Urinary bladder (tissue), 4 donors: ENCODE data around the gene ETFA. TPM values are rescaled to one million over a fixed set of nuclear protein-coding genes. Genes with fewer than 3 reads are reported as not detected.

ENCODE experiments used
- DNase-seq: peaks from one replicate; pipeline ENCODE4 v3.0.0-alpha.2; 2015; ENCODE audit errors: extremely low spot score
- H3K27ac ChIP-seq: one replicate; pipeline ENCODE4 v1.5.1; 2013; ENCODE audit warnings: low read depth, mild to moderate bottlenecking, moderate library complexity
- H3K36me3 ChIP-seq: one replicate; pipeline ENCODE4 v1.6.1; 2013; ENCODE audit warnings: mild to moderate bottlenecking, moderate library complexity; ENCODE audit not compliant: insufficient read depth
- H3K4me1 ChIP-seq: one replicate; pipeline ENCODE4 v1.6.1; 2013; ENCODE audit warnings: mild to moderate bottlenecking, moderate library complexity; ENCODE audit not compliant: insufficient read depth
- H3K4me3 ChIP-seq: one replicate; pipeline ENCODE4 v1.5.1; 2013; ENCODE audit warnings: low read depth, low read length
- WGBS: extraction: QIAGEN DNeasy Blood & Tissue Kit; methylation state at CpG from one replicate; pipeline ENCODE4 v1.1.7; 2013; 5-methylcytosine and 5-hydroxymethylcytosine counted together
- polyA plus RNA-seq: library from polyadenylated mRNA; stranded (reverse); fragments of 200-250 nt; gene quantifications from one replicate; pipeline ENCODE4 v1.2.3, GENCODE V29; 2013
- total RNA-seq: library from RNA; depleted of rRNA; stranded (reverse); fragments of >200 nt; gene quantifications from one replicate; pipeline ENCODE4 v1.2.3, GENCODE V29; 2014
- donor health status: healthy with polysubstance abuse.
- donor health status: healthy.

ETFA gene
- total and polyA plus RNA-seq, 2 donors, result 99.8 to 117 TPM

DNA sequence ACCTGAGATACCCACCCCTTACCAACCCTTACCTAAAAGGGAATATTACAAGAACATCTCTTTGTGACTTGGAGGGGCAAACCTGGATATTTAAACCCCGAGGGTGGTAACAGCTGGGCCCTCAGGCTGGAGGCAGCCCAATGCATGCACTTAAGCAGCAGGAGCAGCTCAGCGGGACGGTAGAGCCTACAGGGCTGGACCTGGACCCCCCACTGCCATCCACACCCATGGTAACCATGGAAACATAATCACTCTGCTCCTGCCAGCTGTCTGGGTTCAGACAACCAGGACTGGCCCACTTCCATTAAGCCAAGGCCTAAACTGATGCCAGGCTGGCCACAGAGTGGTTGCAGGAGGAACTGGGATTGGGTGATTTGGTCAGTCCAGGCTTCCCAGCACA is 52.8 kb downstream of the ETFA start:
- Histone ChIP-seq H3K27ac (no peak overlapping the region), H3K4me1 (no peaks in the 10 kb centered on the region), H3K4me3 (no peak overlapping the region), H3K36me3 (peaks cover 5% of the 10 kb centered on the region)
- 73% methylated on average over 3 of the region's 3 CpGs for WGBS
- DNase-seq, result no peak

DNA sequence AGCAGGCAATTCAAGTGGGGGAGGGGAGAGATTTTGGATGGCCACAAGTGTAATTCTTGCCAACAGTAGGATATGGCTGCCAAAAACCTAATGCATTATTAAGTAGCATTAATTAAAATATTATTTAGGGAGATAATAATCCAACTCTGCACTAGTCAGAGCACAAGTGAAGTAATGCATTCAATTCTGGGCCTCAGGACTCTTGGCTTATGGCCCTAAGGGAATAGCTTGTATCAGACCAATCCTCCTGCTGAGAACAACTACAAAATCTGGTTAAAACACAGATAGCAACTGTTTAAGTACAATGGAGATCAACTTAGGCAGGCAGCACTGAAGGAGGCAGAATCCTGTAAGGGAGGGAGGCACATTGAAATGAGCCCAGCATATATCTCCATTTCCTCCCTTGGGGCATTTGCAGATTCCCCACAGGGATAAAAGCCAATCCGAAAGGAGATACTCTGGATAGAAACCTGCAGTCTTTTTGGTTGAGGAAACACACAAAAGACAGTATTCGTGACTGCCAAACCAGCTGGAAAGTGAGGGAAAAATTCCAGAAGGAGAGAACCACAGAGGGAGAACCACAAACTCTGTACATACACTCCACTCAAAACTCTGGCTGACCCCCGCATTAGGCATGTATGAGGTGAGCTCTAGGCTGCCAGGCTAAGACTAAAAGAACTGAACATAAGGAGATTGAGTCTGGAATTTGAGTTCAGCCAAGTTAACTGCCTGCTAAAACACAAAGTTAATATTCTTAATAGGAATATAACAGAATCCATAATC is 57.4 kb downstream of the ETFA start:
- no peak for DNase-seq
- WGBS, result 87% methylated on average over 3 of the region's 3 CpGs
- no peaks in the 10 kb centered on the region for H3K4me1 ChIP-seq
- no peak overlapping the region for H3K27ac ChIP-seq
- H3K4me3 ChIP-seq, result no peak overlapping the region
- peaks cover 2% of the 10 kb centered on the region for H3K36me3 ChIP-seq

DNA sequence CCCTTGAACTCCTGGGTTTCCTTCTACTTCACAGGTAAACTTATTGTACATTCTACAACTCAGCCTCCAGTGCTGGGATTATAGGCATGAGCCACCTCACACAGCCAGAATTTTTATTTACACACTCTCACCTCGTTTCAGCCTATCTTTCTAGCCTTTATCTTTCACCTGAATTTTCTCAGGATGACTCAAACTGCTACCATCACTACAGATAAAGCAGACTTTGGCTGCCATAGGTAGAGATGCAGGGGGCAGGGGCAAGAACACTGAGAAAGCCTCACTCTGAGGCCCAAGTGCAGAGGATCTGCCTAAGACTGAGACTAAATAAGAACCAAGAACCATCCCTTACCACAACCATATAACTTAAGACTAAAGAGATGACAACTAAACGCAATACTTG is 59.0 kb downstream of the ETFA start:
- DNase-seq, result no peak
- no peaks in the 10 kb centered on the region for H3K4me1 ChIP-seq
- 84% methylated on average over 2 of the region's 2 CpGs for WGBS
- no peak overlapping the region for H3K27ac ChIP-seq
- H3K4me3 ChIP-seq, result no peak overlapping the region
- peaks cover 2% of the 10 kb centered on the region for H3K36me3 ChIP-seq

DNA sequence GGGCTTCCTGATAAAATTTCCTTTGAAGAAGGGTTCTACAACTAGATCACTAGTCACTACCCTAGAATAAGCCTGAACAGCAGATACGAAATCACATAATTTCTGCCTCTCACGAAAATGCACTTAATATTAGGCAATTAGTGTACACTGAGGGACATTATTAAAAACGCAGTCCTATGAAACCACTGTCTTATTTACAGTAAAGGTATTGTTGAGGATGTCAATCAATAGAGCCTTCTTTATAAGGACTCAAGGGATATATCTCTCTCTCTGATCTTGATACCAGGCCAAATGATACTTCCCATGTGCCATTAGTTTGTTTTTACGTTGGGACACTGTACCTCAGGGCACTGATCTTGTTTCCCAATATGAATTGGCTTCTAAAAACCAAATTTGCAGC is 59.6 kb downstream of the ETFA start:
- 90% methylated on average over 4 of the region's 4 CpGs for WGBS
- Histone ChIP-seq H3K4me3 (no peak overlapping the region), H3K36me3 (peaks cover 2% of the 10 kb centered on the region), H3K27ac (no peak overlapping the region), H3K4me1 (no peaks in the 10 kb centered on the region)
- DNase-seq, result no peak

DNA sequence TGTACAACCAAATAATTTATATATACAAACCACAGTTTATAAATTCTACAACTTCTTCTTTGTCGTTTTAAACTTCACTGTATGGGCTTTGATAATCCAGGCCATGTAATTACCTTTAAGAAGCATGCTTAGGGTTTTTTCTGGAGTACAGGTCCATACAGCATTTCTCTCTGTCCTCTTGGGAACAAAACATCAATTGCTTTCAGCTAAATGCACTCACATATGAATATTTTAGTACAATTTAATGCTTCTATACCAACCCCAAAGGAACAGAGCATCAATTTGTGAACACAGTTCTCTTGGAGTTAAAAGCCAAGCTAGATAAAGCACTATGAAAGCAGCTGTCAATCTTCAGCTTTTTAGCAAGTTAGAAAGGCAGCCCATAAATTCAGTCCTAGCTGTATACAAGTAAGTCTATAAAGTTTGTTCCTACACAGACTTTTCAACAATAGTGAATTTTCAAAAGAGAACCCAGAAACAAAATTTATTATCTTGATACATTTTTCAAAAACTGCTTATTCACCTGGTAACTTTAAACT is 66.1 kb downstream of the ETFA start:
- Histone ChIP-seq H3K4me3 (no peak overlapping the region), H3K4me1 (no peaks in the 10 kb centered on the region), H3K27ac (no peak overlapping the region), H3K36me3 (no peaks in the 10 kb centered on the region)
- WGBS, result 63% methylated on average over 1 of the region's 1 CpG
- no peak for DNase-seq

DNA sequence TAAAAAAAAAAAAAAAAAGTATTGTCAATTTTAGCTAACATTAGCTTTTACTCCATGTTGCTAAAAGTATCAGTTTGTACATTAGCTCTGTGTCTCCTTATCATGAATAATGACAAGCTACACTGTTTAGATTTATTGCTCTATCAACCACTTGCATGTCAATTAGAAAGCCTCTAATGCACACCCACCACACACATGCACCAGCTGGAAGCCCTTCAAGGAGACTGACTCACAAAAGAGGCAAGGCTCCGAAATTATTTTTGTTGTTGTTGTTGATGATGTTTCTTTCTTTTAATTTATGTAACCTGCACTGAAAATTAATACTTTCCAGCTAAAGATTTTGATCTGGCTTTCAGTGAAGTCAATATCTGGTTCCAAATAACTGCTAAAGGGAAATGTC is 71.5 kb downstream of the ETFA start:
- 41% methylated on average over 1 of the region's 1 CpG for WGBS
- Histone ChIP-seq H3K36me3 (no peaks in the 10 kb centered on the region), H3K27ac (no peak overlapping the region), H3K4me1 (no peaks in the 10 kb centered on the region), H3K4me3 (no peak overlapping the region)
- DNase-seq, result no peak

DNA sequence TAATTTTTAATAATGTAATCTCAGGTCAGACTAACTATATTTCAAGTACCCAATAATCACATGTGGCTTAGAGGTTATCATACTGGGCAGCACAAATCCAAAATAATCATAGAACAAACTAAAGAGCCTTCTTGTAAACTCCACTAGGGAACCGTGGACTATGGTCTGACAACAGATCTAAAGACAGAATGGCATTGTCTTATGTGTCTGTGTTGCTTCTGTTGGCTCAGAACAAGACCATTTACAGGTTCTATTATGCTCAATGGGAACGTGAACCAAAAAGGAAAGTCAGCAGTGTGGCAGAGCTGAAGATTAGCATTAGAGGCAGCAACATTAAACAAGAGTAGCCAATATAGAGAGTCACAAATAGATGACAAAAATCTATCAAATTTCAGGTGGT is 74.9 kb downstream of the ETFA start:
- H3K4me1 ChIP-seq, result no peaks in the 10 kb centered on the region
- no peak for DNase-seq
- no peaks in the 10 kb centered on the region for H3K36me3 ChIP-seq
- 88% methylated on average over 2 of the region's 2 CpGs for WGBS
- no peak overlapping the region for H3K4me3 ChIP-seq
- H3K27ac ChIP-seq, result no peak overlapping the region

DNA sequence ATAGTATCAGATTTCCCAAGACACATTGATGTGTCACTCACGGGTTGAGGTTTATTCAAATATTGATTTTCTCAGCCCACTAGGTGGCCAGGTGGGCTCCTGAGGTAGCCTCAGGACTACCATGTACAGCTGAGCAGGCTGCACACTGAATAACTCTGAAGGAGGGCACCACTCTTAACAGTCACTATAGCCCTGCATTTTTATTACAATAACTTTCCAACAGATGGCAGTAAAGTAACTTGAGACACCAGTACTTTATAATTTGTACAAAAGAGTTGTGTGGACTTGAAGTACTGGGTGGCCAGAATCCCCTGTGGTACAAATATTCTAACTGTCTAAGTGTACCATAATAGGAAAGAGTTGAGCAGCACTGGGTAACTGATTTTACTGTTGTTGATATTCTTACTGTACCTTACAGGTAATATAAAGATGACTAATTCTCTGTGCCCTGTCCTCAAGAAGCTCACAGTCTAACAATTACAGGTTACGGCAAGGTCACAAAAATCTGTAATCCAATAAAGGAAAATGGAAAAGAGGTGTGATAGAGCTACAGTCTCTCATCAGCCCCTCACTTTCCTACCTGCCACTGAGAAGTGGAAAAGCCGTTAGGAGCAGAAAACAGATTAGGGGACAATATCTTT is 76.0 kb downstream of the ETFA start:
- Histone ChIP-seq H3K4me3 (no peak overlapping the region), H3K36me3 (no peaks in the 10 kb centered on the region), H3K4me1 (no peaks in the 10 kb centered on the region), H3K27ac (no peak overlapping the region)
- 87% methylated on average over 3 of the region's 3 CpGs for WGBS
- no peak for DNase-seq

DNA sequence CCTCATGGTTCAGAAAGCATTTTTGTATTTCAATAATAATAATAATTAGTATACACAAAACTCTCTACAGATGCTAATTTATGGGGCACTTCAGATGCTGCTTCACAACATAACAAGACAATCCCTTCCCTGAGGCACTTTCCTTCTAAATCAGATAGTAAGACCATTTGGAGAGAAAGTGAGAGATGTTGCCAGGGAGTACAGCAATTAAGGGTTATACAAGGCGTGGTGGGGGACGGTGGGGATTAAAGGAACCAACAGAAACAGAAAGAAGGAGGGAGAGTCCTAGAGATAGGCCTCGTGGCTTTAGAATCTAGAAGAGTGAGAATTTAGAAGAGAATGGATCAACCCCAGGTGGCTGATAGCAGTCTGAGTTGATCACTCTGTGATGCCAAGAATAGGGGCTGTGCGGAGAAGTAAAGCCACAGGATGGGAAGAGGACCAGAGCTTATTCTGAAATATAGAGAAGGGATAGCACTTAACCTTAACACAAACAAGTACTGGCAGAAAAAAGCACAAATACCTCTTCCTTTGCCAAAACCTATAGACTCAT is 76.9 kb downstream of the ETFA start:
- DNase-seq, result no peak
- Histone ChIP-seq H3K4me1 (no peaks in the 10 kb centered on the region), H3K27ac (no peak overlapping the region), H3K4me3 (no peak overlapping the region), H3K36me3 (no peaks in the 10 kb centered on the region)
- WGBS, result 79% methylated on average over 4 of the region's 4 CpGs

DNA sequence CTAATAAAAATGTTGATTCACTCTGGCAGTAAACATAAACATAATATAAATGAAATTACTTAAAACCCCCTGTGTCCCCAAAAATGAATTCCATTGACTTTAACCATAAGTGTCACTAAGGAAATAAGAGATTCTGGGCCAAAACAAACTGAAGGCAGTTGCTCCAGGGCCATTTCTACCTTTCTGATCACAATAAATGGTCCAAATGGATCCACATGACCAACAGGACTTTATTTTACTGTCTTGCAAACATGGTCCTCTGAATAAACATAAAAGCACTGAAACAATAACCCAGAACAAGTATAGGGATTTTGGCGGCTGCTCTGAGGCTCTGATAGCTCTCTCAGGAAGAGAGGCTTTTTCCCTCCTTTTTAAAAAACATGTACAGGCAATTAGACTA is 77.3 kb downstream of the ETFA start:
- WGBS, result 92% methylated on average over 1 of the region's 1 CpG
- H3K36me3 ChIP-seq, result no peaks in the 10 kb centered on the region
- no peak for DNase-seq
- no peak overlapping the region for H3K4me3 ChIP-seq
- H3K27ac ChIP-seq, result no peak overlapping the region
- H3K4me1 ChIP-seq, result no peaks in the 10 kb centered on the region

DNA sequence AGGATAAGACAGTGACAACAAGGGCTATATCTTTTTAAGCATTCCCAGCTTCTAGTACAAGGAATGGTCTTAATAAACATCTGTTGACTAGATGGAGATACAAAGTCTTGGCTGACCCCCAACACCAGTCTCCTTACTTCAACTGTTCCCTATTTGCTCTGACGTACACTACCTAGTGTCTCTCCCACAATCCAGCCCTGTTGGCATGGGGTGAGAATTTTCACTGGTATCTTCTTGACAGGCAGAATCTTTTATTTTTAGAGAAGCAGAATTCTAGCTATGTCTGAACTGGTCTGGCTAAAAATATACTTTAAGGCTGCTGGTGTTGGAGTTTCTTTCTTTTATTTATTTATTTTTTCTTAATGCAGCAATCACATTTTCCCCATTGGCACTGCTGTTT is 82.0 kb downstream of the ETFA start:
- H3K36me3 ChIP-seq, result no peaks in the 10 kb centered on the region
- no peaks in the 10 kb centered on the region for H3K4me1 ChIP-seq
- no peak overlapping the region for H3K4me3 ChIP-seq
- WGBS, result 53% methylated on average over 1 of the region's 1 CpG
- H3K27ac ChIP-seq, result no peak overlapping the region
- no peak for DNase-seq

DNA sequence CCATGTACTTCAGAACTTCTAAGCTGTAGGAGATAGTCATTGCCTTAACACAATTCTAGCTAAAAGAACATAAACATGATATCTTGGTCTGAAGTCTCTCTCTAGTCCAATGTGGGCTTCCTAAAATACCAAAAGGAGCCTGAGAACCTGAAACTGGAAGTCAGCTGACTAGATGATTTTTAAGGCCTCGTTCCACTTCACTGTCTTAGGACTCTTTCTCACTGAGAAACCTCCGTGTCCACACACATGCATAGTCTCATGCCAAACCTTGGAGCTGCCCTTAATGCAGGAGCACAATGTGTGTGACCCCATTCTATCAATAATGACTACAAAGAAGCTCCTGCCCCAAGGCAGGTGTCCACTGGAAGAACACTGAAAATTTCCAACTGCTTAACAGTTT is 87.7 kb downstream of the ETFA start:
- Histone ChIP-seq H3K36me3 (peaks cover 2% of the 10 kb centered on the region), H3K4me1 (no peaks in the 10 kb centered on the region), H3K27ac (no peak overlapping the region), H3K4me3 (no peak overlapping the region)
- WGBS, result 91% methylated on average over 2 of the region's 2 CpGs
- no peak for DNase-seq

DNA sequence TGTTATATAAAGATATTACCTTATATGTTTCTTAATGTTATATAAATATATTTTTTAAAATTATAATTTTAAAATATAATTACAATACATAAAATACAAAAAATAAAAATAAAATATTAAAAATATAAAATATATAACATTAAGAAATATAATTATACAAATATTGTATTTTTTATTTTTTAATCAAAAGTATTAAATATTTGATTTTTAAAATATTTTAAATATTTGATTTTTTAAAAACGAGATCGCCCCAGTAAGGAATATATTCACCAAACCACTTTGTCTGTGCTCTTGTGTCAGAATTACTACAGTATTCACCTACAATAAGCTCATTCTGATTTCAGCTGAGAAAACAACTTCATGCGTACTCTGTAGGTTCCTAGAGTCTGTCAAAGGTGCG is 89.1 kb downstream of the ETFA start:
- Histone ChIP-seq H3K27ac (no peak overlapping the region), H3K4me1 (peaks cover 2% of the 10 kb centered on the region), H3K4me3 (no peak overlapping the region), H3K36me3 (peaks cover 2% of the 10 kb centered on the region)
- no peak for DNase-seq
- 96% methylated on average over 4 of the region's 4 CpGs for WGBS
